WTC11 (cell line): ENCODE measurements around the gene FAM107A. TPM values are rescaled to one million over a fixed set of nuclear protein-coding genes. Genes with fewer than 3 reads are reported as not detected.

ENCODE experiments used
- ATAC-seq: fragments of 200-7000 bp; cut with Tn5 transposase; 2 replicates; pipeline ENCODE4 v1.10.0; 2021; ENCODE audit warnings: mild to moderate bottlenecking, moderate library complexity
- CTCF ChIA-PET: fragments of 300-600 bp; sonication (Branson Sonifier 250); formaldehyde crosslinking; loops from one replicate; lab custom pipeline; 2021; ENCODE audit warnings: antibody characterized with exemption; lab: Charles Lee
- POLR2A ChIA-PET: fragments of 350-600 bp; sonication (Branson Sonifier 250); formaldehyde crosslinking; loops from one replicate; lab custom pipeline; 2021; ENCODE audit warnings: antibody characterized with exemption; lab: Charles Lee
- DNase-seq: peaks from one replicate; pipeline ENCODE4 v3.0.0; 2021; ENCODE audit warnings: low spot score
- H3K27ac Mint-ChIP-seq: 2 replicates; pipeline ENCODE4 v1.8.0; 2021; ENCODE audit warnings: mixed read lengths
- H3K27me3 Mint-ChIP-seq: 2 replicates; pipeline ENCODE4 v1.8.0; 2021; ENCODE audit warnings: low read depth, mild to moderate bottlenecking, moderate library complexity, mixed read lengths
- H3K36me3 Mint-ChIP-seq: 2 replicates; pipeline ENCODE4 v1.8.0; 2021; ENCODE audit warnings: mixed read lengths
- H3K4me1 Mint-ChIP-seq: 2 replicates; pipeline ENCODE4 v1.8.0; 2022; ENCODE audit warnings: mixed read lengths
- H3K4me3 Mint-ChIP-seq: 2 replicates; pipeline ENCODE4 v1.8.0; 2021; ENCODE audit warnings: mild to moderate bottlenecking, moderate library complexity, mixed read lengths
- H3K9me3 Mint-ChIP-seq: 2 replicates; pipeline ENCODE4 v1.8.0; 2021; ENCODE audit warnings: mixed read lengths
- AR ChIP-seq: fragments of 250-450 bp; sonication (Bioruptor Pico); IDR thresholded peaks from 2 replicates; pipeline ENCODE4 v1.9.0; 2021; ENCODE audit warnings: mild to moderate bottlenecking
- ATF6 ChIP-seq: sonication (generic); formaldehyde crosslinking; IDR thresholded peaks from 2 replicates; pipeline ENCODE4 v1.8.1; 2023; ENCODE audit warnings: mild to moderate bottlenecking, missing genetic modification reagents
- CBFB ChIP-seq: sonication (generic); formaldehyde crosslinking; IDR thresholded peaks from 2 replicates; pipeline ENCODE4 v1.8.1; 2022; ENCODE audit warnings: mild to moderate bottlenecking, low read depth, missing genetic modification reagents
- CDX4 ChIP-seq: fragments of 250-450 bp; sonication (Bioruptor Pico); IDR thresholded peaks from 2 replicates; pipeline ENCODE4 v1.9.0; 2021; ENCODE audit warnings: moderate library complexity, mild to moderate bottlenecking, inconsistent platforms, borderline replicate concordance
- CREM ChIP-seq: sonication (generic); formaldehyde crosslinking; IDR thresholded peaks from 2 replicates; pipeline ENCODE4 v1.8.1; 2022; ENCODE audit warnings: mild to moderate bottlenecking, missing genetic modification reagents, moderate library complexity
- CTCF ChIP-seq: fragments of 200-600 bp; IDR thresholded peaks from 2 replicates; pipeline ENCODE4 v1.8.0; 2022; ENCODE audit warnings: antibody characterized with exemption
- FOXP4 ChIP-seq: sonication (generic); formaldehyde crosslinking; IDR thresholded peaks from 2 replicates; pipeline ENCODE4 v1.8.0; 2022; ENCODE audit warnings: mild to moderate bottlenecking, missing genetic modification reagents
- GABPB1 ChIP-seq: sonication (generic); formaldehyde crosslinking; IDR thresholded peaks from 2 replicates; pipeline ENCODE4 v1.8.1; 2023; ENCODE audit warnings: mild to moderate bottlenecking, missing genetic modification reagents
- GTF2I ChIP-seq: fragments of 250-450 bp; sonication (Bioruptor Pico); conservative IDR thresholded peaks from 2 replicates; pipeline ENCODE4 v1.4.0; 2021; ENCODE audit warnings: mild to moderate bottlenecking
- IRF2 ChIP-seq: sonication (generic); formaldehyde crosslinking; IDR thresholded peaks from 2 replicates; pipeline ENCODE4 v1.8.0; 2022; ENCODE audit warnings: low read depth, missing genetic modification reagents, borderline replicate concordance
- JUN ChIP-seq: sonication (generic); formaldehyde crosslinking; IDR thresholded peaks from 2 replicates; pipeline ENCODE4 v1.8.0; 2023; ENCODE audit warnings: mild to moderate bottlenecking, missing genetic modification reagents
- KAT7 ChIP-seq: sonication (generic); formaldehyde crosslinking; IDR thresholded peaks from 2 replicates; pipeline ENCODE4 v1.8.1; 2023; ENCODE audit warnings: missing genetic modification reagents, mild to moderate bottlenecking, borderline replicate concordance
- MAX ChIP-seq: sonication (generic); formaldehyde crosslinking; IDR thresholded peaks from 2 replicates; pipeline ENCODE4 v1.8.0; 2022; ENCODE audit warnings: mild to moderate bottlenecking, missing genetic modification reagents
- MYBL2 ChIP-seq: sonication (generic); formaldehyde crosslinking; IDR thresholded peaks from 2 replicates; pipeline ENCODE4 v1.8.1; 2023; ENCODE audit warnings: mild to moderate bottlenecking, moderate library complexity, missing genetic modification reagents
- NR2C2 ChIP-seq: sonication (generic); formaldehyde crosslinking; IDR thresholded peaks from 2 replicates; pipeline ENCODE4 v1.8.0; 2022; ENCODE audit warnings: mild to moderate bottlenecking, missing genetic modification reagents
- OVOL2 ChIP-seq: fragments of 250-450 bp; sonication (Bioruptor Pico); IDR thresholded peaks from 2 replicates; pipeline ENCODE4 v1.9.0; 2021; ENCODE audit warnings: mild to moderate bottlenecking, borderline replicate concordance
- SMAD3 ChIP-seq: sonication (generic); formaldehyde crosslinking; IDR thresholded peaks from 2 replicates; pipeline ENCODE4 v1.8.0; 2022; ENCODE audit warnings: missing genetic modification reagents, mild to moderate bottlenecking, borderline replicate concordance
- SP1 ChIP-seq: sonication (generic); formaldehyde crosslinking; conservative IDR thresholded peaks from 2 replicates; pipeline ENCODE4 v1.8.1; 2022; ENCODE audit warnings: missing genetic modification reagents
- TCF7 ChIP-seq: sonication (generic); formaldehyde crosslinking; IDR thresholded peaks from 2 replicates; pipeline ENCODE4 v1.8.0; 2022; ENCODE audit warnings: mild to moderate bottlenecking, low read depth, missing genetic modification reagents, moderate library complexity
- TP53 ChIP-seq: sonication (generic); formaldehyde crosslinking; IDR thresholded peaks from 2 replicates; pipeline ENCODE4 v1.8.1; 2023; ENCODE audit warnings: mild to moderate bottlenecking, missing genetic modification reagents
- USF2 ChIP-seq: sonication (generic); formaldehyde crosslinking; IDR thresholded peaks from 2 replicates; pipeline ENCODE4 v1.8.1; 2023; ENCODE audit warnings: mild to moderate bottlenecking, missing genetic modification reagents, moderate library complexity
- ZBTB43 ChIP-seq: sonication (generic); formaldehyde crosslinking; IDR thresholded peaks from 2 replicates; pipeline ENCODE4 v1.8.1; 2023; ENCODE audit warnings: mild to moderate bottlenecking, missing genetic modification reagents
- ZNF138 ChIP-seq: sonication (generic); formaldehyde crosslinking; conservative IDR thresholded peaks from 2 replicates; pipeline ENCODE4 v1.8.1; 2022; ENCODE audit warnings: mild to moderate bottlenecking, moderate library complexity, missing genetic modification reagents
- ZNF263 ChIP-seq: sonication (generic); formaldehyde crosslinking; IDR thresholded peaks from 2 replicates; pipeline ENCODE4 v1.8.1; 2022; ENCODE audit warnings: low read depth, mild to moderate bottlenecking, moderate library complexity, missing genetic modification reagents
- ZNF396 ChIP-seq: fragments of 250-450 bp; sonication (Bioruptor Pico); IDR thresholded peaks from 2 replicates; pipeline ENCODE4 v1.8.0; 2021; ENCODE audit warnings: mild to moderate bottlenecking, moderate library complexity, borderline replicate concordance
- ZNF423 ChIP-seq: fragments of 250-450 bp; sonication (Bioruptor Pico); IDR thresholded peaks from 2 replicates; pipeline ENCODE4 v2.1.2; 2022; ENCODE audit warnings: mild to moderate bottlenecking, moderate library complexity
- total RNA-seq: library from RNA; stranded (reverse); gene quantifications from 3 replicates; pipeline ENCODE4 v1.2.3, GENCODE V29; 2021

Gene FAM107A
- total RNA-seq, 1 experiment from 2014 or later = 0.31 TPM

- DNase-seq = no peak
- no peak overlapping the region for H3K27ac Mint-ChIP-seq
- peaks cover 2% of the 10 kb centered on the region; the same call in 1 of the 2 replicates for H3K27me3 Mint-ChIP-seq
- POLR2A ChIA-PET = no interaction called here
- no peaks in the 10 kb centered on the region for H3K4me1 Mint-ChIP-seq
- ATAC-seq = no peak
- CTCF ChIA-PET = interaction anchor here (1.0 kb wide), 1 partner anchor 22 kb away, joined by 4 read pairs; no protein-coding TSS in a partner anchor
- H3K9me3 Mint-ChIP-seq = peaks cover 5% of the 10 kb centered on the region; the same call in 1 of the 2 replicates
- TF ChIP-seq ZBTB43 (CRISPR knock-in tag) (no peak), NR2C2 (CRISPR knock-in tag) (no peak), MYBL2 (CRISPR knock-in tag) (no peak), MAX (CRISPR knock-in tag) (no peak), OVOL2 (CRISPR knock-in tag) (no peak), TCF7 (CRISPR knock-in tag) (no peak), CDX4 (CRISPR knock-in tag) (no peak), TP53 (CRISPR knock-in tag) (no peak), JUN (CRISPR knock-in tag) (no peak), CREM (CRISPR knock-in tag) (no peak), AR (CRISPR knock-in tag) (no peak), ZNF423 (no peak), SMAD3 (CRISPR knock-in tag) (no peak), KAT7 (CRISPR knock-in tag) (no peak), USF2 (CRISPR knock-in tag) (no peak), CTCF (no peak), GABPB1 (CRISPR knock-in tag) (no peak), CBFB (no peak), ZNF138 (no peak)
- TF ChIP-seq, all 79 proteins: peak for 0
- no peak overlapping the region for H3K4me3 Mint-ChIP-seq
- H3K36me3 Mint-ChIP-seq = no peaks in the 10 kb centered on the region
Observed at GRCh38 chr3:58607816-58608215, 30.6 kb upstream of the FAM107A start.

- peaks cover 5% of the 10 kb centered on the region; the same call in 1 of the 2 replicates for H3K9me3 Mint-ChIP-seq
- peaks cover 2% of the 10 kb centered on the region; the same call in 1 of the 2 replicates for H3K4me1 Mint-ChIP-seq
- no peak overlapping the region for H3K27ac Mint-ChIP-seq
- no peak for ATAC-seq
- no peak for DNase-seq
- POLR2A ChIA-PET = no interaction called here
- no peak overlapping the region for H3K4me3 Mint-ChIP-seq
- CTCF ChIA-PET = interaction anchor here (1.0 to 1.2 kb wide), 3 partner anchors 9 to 300 kb away, joined by 3 read pairs; partner anchors contain the start of genes HTD2 and RPP14
- peaks cover 2% of the 10 kb centered on the region; the same call in 1 of the 2 replicates for H3K27me3 Mint-ChIP-seq
- no peaks in the 10 kb centered on the region for H3K36me3 Mint-ChIP-seq
- TF ChIP-seq SP1 (CRISPR knock-in tag) = no peak
- TF ChIP-seq GTF2I (CRISPR knock-in tag) = no peak
- TF ChIP-seq FOXP4 = no peak
- no peak for TF ChIP-seq ATF6 (CRISPR knock-in tag)
- no peak for TF ChIP-seq IRF2
- no peak for TF ChIP-seq ZNF263
- no peak for TF ChIP-seq ZNF396 (CRISPR knock-in tag)
Observed at GRCh38 chr3:58606693-58607092, 29.5 kb upstream of the FAM107A start.
